ENCODE data around the gene TMX1.

Gene TMX1

DNA sequence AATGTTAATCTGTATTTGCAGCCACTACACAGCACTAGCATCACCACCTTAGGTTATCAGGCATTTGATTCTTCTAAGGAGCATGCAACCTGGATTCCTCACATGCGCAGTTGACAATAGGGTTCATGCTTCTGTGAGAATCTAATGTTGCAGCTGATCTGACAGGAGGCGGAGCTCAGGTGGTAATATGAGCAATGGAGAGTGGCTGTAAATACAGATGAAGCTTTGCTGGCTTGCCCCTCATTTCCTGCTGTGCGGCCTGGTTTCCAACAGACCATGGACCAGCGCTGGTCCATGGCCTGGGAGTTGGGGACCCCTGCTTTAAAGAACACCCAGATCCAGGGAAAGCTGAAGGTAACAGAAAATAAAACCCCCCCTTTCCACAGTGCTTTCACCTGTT is 51.0 kb downstream of the TMX1 start:
- in situ Hi-C loops (cut with MboI; ENCODE audit: low sequenced_read_pairs) = loop anchor here (25.0 kb wide), 2 partner anchors 696 to 846 kb away; partner anchors contain the start of gene RTRAF
- Histone ChIP-seq H3K36me3 (replicated peaks) (peaks cover 12% of the 10 kb centered on the region), H3K9me3 (no peaks in the 10 kb centered on the region), H3K4me3 (no peak overlapping the region), H3K4me1 (no peaks in the 10 kb centered on the region), H3K27me3 (ENCODE audit: low read depth) (no peaks in the 10 kb centered on the region)
- no peak for DNase-seq (ENCODE audit: low spot score in 2 of 2)

DNA sequence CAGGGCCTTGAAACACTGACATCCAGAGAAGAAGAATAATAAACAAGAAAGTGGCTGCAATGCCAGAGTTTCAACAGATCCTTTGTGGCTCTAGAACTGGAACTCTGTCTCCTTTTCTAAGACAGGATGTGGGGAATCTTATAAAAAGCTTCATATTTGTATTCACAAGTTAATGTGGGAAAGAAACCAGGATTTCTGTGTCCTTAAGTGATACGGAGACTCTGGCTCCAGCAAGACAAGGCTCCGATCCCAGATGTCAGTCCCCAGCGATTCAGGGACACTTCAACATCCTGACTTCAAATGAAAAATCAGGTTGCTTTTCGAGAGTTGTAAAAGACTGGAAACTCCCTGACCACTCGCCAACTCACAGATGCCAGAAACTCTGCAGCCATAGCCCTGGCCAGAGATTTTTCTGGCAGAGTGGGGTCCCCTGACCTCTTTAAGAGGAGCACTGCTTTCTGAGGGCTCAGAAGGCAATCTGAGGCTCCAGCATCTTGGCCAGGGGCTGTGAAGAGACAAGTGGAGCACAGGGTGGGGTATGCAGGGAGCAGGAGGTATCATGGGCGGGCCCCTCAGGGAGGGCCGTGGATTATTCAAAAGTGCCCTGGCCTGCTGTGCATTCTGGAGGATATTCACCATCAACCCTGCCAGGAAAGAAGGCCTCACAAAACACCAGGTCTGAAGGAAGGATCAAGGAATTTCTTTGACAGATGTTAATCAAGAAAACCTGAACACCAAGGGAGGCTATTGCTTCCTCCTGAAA is 53.3 kb downstream of the TMX1 start:
- in situ Hi-C loops (cut with MboI; ENCODE audit: low sequenced_read_pairs) = loop anchor here (25.0 kb wide), 2 partner anchors 694 to 844 kb away; partner anchors contain the start of gene RTRAF
- no peaks in the 10 kb centered on the region for H3K4me1 ChIP-seq
- peaks cover 3% of the 10 kb centered on the region for H3K36me3 ChIP-seq (replicated peaks)
- H3K9me3 ChIP-seq = no peaks in the 10 kb centered on the region
- no peaks in the 10 kb centered on the region for H3K27me3 ChIP-seq (ENCODE audit: low read depth)
- no peak overlapping the region for H3K4me3 ChIP-seq
- no peak for DNase-seq (ENCODE audit: low spot score in 2 of 2)

DNA sequence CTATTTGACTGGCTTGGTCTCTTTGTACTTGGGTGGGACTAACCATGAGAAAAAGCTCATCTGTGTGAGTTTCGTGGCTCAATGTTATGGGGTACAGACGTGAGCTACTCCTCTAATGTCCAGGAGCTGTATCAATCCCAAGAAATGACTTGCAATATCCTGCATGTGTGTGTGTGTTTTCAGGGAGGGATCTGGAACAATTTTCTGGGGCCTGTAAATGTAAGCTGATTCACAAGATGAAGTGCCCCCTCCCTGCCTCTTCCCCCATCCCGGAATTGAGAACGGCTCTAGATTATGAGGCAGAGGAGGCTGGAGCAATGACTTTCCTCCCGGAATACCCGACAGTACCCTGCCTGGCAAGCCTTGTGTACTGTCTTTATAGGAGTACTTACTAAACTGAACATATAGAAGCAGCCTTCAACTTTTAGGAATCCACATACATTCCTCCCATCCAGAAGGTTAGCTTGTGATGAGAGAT is 53.9 kb downstream of the TMX1 start:
- H3K9me3 ChIP-seq = no peaks in the 10 kb centered on the region
- in situ Hi-C loops (cut with MboI; ENCODE audit: low sequenced_read_pairs) = loop anchor here (25.0 kb wide), 2 partner anchors 693 to 843 kb away; partner anchors contain the start of gene RTRAF
- no peaks in the 10 kb centered on the region for H3K36me3 ChIP-seq (replicated peaks)
- DNase-seq (ENCODE audit: low spot score in 2 of 2) = no peak
- no peak overlapping the region for H3K4me3 ChIP-seq
- H3K27me3 ChIP-seq (ENCODE audit: low read depth) = no peaks in the 10 kb centered on the region
- H3K4me1 ChIP-seq = no peaks in the 10 kb centered on the region

GRCh38 chr14:51294951-51295525 is 55.0 kb downstream of the TMX1 start:
- in situ Hi-C loops (cut with MboI; ENCODE audit: low sequenced_read_pairs) = loop anchor here (25.0 kb wide), 2 partner anchors 692 to 842 kb away; partner anchors contain the start of gene RTRAF
- H3K36me3 ChIP-seq (replicated peaks) = no peaks in the 10 kb centered on the region
- no peaks in the 10 kb centered on the region for H3K4me1 ChIP-seq
- no peak for DNase-seq (ENCODE audit: low spot score in 2 of 2)
- no peaks in the 10 kb centered on the region for H3K9me3 ChIP-seq
- H3K27me3 ChIP-seq (ENCODE audit: low read depth) = no peaks in the 10 kb centered on the region
- no peak overlapping the region for H3K4me3 ChIP-seq

DNA sequence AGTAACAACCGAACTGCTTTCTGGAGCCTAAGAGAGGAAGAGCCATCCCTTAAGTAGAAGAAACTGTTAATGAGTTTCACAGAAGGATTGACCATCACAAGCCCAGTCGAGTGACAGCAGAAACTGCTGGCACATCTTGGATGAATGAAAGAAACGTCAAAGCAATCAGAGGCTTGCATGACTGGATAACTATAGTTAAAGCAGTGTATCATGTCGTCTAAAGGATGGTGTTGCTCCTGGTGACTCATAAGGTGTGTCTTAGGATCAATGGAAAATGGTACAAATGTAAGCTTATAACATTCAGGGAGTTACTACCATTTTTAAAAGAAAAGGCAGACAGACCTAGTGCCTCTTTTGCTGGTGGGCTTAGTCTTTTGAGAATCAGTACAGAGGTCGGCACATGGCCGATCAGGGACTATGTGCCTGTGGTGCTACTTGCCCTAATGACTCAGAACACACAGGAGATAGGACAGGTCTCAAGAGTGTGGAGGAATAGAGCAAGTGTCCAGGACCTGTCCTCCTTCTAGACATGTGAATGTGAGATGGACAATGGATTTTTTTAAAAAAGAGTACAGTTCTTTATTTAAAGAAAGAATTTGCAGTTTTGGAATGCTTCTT is 55.7 kb downstream of the TMX1 start:
- in situ Hi-C loops (cut with MboI; ENCODE audit: low sequenced_read_pairs) = loop anchor here (25.0 kb wide), 2 partner anchors 692 to 842 kb away; partner anchors contain the start of gene RTRAF
- Histone ChIP-seq H3K4me1 (no peaks in the 10 kb centered on the region), H3K4me3 (no peak overlapping the region), H3K27me3 (ENCODE audit: low read depth) (no peaks in the 10 kb centered on the region), H3K9me3 (no peaks in the 10 kb centered on the region), H3K36me3 (replicated peaks) (no peaks in the 10 kb centered on the region)
- no peak for DNase-seq (ENCODE audit: low spot score in 2 of 2)

GRCh38 chr14:51297066-51297465 is 57.0 kb downstream of the TMX1 start:
- DNase-seq (ENCODE audit: low spot score in 2 of 2) = no peak
- H3K9me3 ChIP-seq = no peaks in the 10 kb centered on the region
- no peaks in the 10 kb centered on the region for H3K4me1 ChIP-seq
- no peaks in the 10 kb centered on the region for H3K27me3 ChIP-seq (ENCODE audit: low read depth)
- in situ Hi-C loops (cut with MboI; ENCODE audit: low sequenced_read_pairs) = loop anchor here (25.0 kb wide), 2 partner anchors 690 to 840 kb away; partner anchors contain the start of gene RTRAF
- no peaks in the 10 kb centered on the region for H3K36me3 ChIP-seq (replicated peaks)
- no peak overlapping the region for H3K4me3 ChIP-seq

GRCh38 chr14:51298895-51299294 is 58.8 kb downstream of the TMX1 start:
- in situ Hi-C loops (cut with MboI; ENCODE audit: low sequenced_read_pairs) = loop anchor here (25.0 kb wide), 2 partner anchors 688 to 838 kb away; partner anchors contain the start of gene RTRAF
- Histone ChIP-seq H3K4me1 (no peaks in the 10 kb centered on the region), H3K36me3 (replicated peaks) (no peaks in the 10 kb centered on the region), H3K27me3 (ENCODE audit: low read depth) (no peaks in the 10 kb centered on the region), H3K9me3 (no peaks in the 10 kb centered on the region), H3K4me3 (no peak overlapping the region)
- no peak for DNase-seq (ENCODE audit: low spot score in 2 of 2)

DNA sequence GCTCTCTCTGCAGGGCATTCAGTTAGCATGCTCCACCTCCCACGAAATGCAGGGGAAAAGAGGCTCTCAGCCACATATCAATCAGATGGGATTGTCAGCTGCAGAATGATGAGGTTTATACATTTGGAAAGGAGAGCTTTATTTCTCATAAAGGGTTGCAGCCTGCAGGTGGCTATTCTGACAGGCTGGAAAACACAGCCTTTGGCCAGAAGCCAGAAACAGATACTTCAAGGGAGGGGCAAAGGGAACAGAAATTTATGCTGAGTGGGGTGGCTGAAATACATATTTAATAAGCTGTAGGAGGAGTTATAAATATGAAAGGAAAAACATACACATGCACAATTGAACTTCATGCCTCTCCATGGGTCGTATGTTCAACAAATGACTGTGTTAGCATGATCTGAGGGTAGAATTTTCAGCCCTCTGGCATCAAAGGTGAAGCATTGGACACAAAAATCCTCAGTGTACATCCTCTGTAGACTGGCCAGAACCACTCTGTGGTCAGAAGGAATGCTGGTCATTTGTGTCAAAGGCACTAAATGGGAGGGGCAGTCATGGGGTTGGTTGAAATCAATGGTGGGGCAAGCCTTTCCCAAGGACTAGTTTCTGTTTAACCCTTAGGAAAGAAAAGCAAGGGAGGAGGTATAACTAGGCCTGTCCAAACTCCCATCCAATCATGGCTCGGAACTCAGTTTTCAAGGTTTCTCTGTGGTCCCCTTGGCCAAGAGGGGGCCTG is 62.4 kb downstream of the TMX1 start:
- no peaks in the 10 kb centered on the region for H3K9me3 ChIP-seq
- DNase-seq (ENCODE audit: low spot score in 2 of 2) = no peak
- in situ Hi-C loops (cut with MboI; ENCODE audit: low sequenced_read_pairs) = no loop called here
- no peaks in the 10 kb centered on the region for H3K4me1 ChIP-seq
- no peaks in the 10 kb centered on the region for H3K36me3 ChIP-seq (replicated peaks)
- no peaks in the 10 kb centered on the region for H3K27me3 ChIP-seq (ENCODE audit: low read depth)
- H3K4me3 ChIP-seq = no peak overlapping the region

GRCh38 chr14:51304438-51304837 is 64.4 kb downstream of the TMX1 start:
- Histone ChIP-seq H3K4me1 (no peaks in the 10 kb centered on the region), H3K27me3 (ENCODE audit: low read depth) (no peaks in the 10 kb centered on the region), H3K4me3 (no peak overlapping the region), H3K9me3 (no peaks in the 10 kb centered on the region), H3K36me3 (replicated peaks) (no peaks in the 10 kb centered on the region)
- no peak for DNase-seq (ENCODE audit: low spot score in 2 of 2)
- in situ Hi-C loops (cut with MboI; ENCODE audit: low sequenced_read_pairs) = no loop called here

DNA sequence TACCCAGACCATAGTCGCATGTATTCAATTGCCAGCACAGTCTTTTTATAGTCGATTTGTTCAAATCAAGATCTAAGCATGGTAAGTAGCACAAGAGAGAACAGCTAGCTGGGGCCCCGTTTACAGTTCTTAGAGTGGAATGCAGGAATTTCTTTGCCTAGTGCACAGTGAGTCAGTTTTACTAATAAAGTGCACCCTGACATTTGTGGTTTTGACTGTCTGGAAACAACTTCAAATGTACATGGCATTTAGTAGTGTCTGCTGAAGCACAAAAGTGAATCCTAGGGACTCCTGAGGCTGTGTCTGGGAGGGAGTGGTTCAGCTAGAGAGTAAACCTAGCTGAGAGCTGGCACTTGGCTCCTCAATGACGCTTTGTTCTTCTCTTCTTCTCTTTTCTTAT is 64.9 kb downstream of the TMX1 start:
- H3K9me3 ChIP-seq = no peaks in the 10 kb centered on the region
- H3K36me3 ChIP-seq (replicated peaks) = no peaks in the 10 kb centered on the region
- in situ Hi-C loops (cut with MboI; ENCODE audit: low sequenced_read_pairs) = no loop called here
- H3K4me1 ChIP-seq = no peaks in the 10 kb centered on the region
- H3K27me3 ChIP-seq (ENCODE audit: low read depth) = no peaks in the 10 kb centered on the region
- no peak overlapping the region for H3K4me3 ChIP-seq
- DNase-seq (ENCODE audit: low spot score in 2 of 2) = no peak

DNA sequence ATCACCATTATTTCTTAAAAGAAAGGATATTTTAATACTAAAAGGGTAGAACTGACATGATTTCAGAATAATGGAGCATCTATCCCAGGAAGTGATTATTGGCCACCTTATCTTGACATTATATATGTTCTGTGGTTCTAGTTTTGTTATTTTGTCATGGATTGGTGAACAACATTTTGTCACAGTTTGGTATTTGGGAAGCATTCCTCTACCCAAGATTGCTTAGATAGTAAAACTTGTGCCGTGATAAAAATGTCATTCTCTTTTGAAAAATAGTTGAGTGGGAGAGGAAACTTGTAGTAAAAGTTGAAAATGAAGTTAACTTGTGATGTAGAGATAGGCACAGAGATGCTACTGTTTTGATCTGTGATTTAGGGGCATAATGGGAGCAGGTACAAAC is 65.7 kb downstream of the TMX1 start:
- Histone ChIP-seq H3K27me3 (ENCODE audit: low read depth) (no peaks in the 10 kb centered on the region; the same call in 1 of the 2 replicates), H3K9me3 (no peaks in the 10 kb centered on the region), H3K4me1 (no peaks in the 10 kb centered on the region), H3K4me3 (no peak overlapping the region), H3K36me3 (replicated peaks) (no peaks in the 10 kb centered on the region)
- DNase-seq (ENCODE audit: low spot score in 2 of 2) = no peak
- in situ Hi-C loops (cut with MboI; ENCODE audit: low sequenced_read_pairs) = no loop called here

All from HAP-1 (cell line).